HG03196 (cell line): ENCODE results near the gene SNRNP25.

Experiments used
- ATAC-seq: cut with Tn5 transposase; IDR thresholded peaks from one replicate; pipeline ENCODE4 v1.9.1; 2021; ENCODE audit not compliant: unreplicated experiment

SNRNP25 gene

GRCh38 chr16:77273-77806 is 23.7 kb downstream of the SNRNP25 start:
- ATAC-seq, result peak; percentile 14

DNA sequence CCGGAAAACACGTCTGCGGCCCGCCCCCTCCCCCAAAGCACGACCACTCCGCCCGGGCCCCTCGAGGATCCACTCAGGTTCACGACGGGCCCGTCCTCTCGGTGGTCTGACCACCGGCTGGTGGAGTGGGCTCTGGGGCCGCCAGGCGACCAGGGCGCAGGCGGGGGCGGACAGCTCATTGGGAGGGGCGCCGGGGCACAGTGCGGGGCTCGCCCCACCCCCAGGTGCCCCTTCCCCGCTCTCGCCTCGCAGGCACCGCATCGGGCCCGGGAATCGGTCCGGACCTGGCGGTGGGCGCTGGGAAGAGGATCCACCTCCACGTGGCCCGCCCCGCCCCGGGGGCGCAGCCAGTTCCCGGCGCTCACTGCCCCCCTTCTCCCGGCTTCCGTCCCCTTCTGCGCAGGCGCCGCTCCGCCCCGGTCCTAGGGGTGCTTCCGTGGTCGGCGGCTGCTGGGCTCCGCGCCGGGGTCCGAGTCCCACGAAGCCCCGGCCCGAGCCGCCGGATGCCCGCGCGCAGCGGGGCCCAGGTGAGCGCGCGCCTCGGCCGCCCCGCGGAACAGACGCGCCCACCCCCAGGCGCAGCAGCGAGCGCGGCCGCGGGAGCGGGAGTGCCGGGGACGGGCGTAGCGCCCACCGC is 24.3 kb downstream of the SNRNP25 start, which contains the start of gene MPG:
Gene MPG (plus strand): TSS at position 419 of the 637 bp plus-strand sequence. CDS start 85 bp downstream, at position 504.
- ATAC-seq, result peak; percentile 50

DNA sequence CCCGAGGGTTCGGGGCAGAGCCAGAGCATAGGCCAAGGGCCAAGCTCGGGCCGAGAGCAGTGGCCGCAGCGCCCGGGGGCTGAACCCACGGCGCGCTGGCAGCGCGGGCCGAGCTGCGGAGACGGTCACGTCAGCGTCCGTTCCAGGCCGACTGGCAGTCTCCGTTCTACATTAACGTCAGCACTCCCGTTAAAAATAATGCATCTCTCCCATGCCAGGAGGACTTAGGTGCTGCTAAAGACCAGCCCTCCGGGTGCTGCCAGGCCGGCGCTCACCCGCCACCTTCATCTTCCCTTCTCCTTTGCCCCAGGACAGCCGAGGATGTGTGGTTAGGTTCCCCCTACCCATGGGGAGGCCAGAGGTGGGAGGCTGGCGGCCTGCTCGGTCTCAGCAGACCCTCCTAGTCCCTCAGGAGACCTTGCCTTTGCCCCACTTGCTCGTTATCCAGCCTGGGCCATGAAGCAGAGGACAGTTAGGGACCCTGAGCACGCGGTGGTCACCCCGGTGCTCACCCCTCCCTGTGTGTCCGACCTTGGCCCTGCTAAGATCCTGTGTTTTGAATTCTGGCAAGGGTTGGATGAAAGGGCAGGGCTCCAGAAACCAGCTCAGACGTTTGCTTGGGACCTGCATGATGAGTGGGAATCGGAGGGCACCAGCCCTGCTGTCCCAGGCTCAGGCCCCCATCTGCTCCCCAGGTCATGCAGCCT is 25.0 kb downstream of the SNRNP25 start:
- peak; percentile 5 for ATAC-seq

GRCh38 chr16:79151-80054 is 25.8 kb downstream of the SNRNP25 start:
- no peak for ATAC-seq

DNA sequence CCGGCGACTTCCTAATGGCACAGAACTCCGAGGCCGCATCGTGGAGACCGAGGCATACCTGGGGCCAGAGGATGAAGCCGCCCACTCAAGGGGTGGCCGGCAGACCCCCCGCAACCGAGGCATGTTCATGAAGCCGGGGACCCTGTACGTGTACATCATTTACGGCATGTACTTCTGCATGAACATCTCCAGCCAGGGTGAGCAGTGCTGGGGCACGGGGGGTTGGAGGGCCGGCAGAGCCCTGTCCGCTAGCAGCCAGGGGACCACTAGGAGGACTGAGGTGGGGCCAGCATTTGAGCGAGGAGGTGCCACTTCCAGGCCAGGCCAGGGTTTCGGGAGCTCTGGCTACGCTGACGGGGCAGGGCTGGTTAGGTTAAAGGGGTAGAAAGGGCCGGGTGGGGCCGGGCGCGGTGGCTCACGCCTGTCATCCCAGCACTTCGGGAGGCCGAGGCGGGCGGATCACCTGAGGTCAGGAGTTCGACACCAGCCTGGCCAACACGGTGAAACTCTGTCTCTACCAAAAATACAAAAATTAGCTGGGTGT is 29.5 kb downstream of the SNRNP25 start:
- no peak for ATAC-seq

DNA sequence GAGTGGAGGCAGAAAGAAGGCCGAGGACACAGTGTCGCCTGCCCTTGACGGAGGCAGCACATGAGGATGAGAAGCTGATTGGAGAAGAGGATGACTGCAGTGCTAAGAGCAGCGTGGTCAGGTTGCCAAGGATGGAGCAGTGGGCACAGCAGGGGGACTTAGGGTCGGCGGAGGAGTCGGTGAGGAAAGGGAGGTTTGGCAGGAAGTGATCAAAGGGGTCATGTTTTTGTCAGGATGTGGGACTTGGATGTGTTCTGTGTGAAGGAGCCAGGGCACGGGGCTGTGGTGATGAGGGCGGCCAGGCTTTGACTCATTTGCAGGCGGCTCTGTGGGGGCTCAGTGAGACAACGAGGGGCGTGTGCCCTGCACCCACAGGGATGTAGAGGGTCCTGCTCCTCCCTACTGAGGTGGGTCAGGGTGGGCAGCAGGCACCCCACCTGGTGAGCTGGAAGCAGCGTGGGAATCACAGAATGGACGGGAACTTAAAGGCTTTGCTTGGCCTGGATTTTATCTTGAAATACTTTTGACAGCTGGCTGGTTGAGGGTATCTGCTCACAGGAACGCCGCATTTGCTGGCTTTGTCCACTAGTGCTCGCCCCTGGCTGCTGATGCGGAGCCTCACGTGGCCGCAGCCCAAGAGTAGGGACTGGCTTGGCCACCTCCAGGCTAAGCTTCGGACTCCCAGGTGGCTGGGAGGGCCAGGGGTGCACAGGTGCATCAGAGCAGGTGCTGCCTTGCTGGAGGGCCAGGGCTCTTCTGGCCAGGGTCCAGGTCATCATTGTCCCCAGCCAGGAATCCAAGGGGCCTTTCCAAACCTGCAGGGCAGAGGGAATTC is 30.4 kb downstream of the SNRNP25 start:
- ATAC-seq, result peak; percentile 18

- peak; percentile 56 for ATAC-seq
These were observed 31.2 kb downstream of the SNRNP25 start for GRCh38 chr16:84718-85406.

- no peak for ATAC-seq
These were observed 31.8 kb downstream of the SNRNP25 start for GRCh38 chr16:85407-85782.

DNA sequence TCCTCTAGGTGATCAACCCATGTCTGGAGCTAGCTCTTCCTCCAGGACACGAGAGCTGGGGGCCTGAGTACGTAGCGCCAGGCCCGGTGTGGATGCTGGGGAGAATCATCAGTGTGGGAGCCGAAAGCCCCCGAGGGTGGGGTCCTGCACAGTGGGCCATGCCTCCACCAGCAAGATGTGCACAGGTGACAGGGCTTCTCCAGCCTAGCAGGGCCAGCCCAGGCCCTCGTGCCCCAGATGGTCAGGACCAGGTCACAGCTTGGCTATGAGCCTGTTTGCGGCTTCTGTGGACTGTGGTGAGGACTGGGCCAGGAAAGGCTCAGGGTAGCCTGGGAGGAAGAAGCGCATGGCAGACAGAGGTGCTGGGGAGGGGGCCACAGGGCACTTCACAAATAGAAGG is 32.2 kb downstream of the SNRNP25 start:
- ATAC-seq, result no peak

DNA sequence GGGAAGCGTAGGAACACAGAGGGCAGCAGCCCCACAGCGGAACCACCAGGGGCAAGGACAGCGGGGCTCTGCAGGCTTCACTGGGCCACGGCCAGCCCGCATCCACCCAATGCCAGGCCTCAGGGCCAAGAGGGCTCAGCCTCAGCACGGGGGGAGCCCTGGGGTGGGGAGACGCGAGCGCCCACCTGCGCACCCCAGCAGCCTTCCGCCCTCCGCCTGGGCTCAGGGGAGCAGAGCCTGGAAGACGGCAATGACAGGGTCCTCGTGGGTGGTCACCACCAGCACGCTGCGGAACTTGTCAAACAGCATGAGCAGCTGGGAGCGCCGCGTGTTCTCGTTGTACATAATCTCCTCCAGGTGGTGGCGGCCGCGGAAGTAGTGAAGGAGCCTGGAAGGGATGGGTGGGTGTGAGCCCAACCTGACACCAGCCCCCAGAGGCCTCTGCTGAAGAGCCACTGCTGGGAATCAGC is 32.9 kb downstream of the SNRNP25 start:
- no peak for ATAC-seq

DNA sequence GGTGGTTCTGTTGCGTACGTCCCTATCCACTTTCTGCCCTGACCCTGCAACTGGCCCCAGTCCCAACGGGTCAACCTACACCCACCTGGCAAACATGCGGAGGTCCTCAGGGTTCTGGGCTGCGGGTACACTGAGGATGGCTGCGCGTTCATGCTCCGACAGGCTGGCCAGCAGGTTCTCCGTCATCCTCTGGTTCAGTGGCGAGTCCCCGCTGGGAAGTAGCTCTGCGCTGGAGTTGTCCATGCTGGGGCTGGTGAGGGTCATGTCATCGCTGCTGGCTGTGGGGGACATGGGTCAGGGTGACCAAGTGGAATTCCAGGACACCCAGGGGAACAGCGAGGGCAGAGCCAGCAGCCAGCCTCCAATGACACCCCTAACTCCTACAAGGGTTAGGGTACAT is 35.0 kb downstream of the SNRNP25 start:
- no peak for ATAC-seq

- no peak for ATAC-seq
These were observed 36.0 kb downstream of the SNRNP25 start for GRCh38 chr16:89391-90302.

- no peak for ATAC-seq
These were observed 37.9 kb downstream of the SNRNP25 start for GRCh38 chr16:91484-91883.

DNA sequence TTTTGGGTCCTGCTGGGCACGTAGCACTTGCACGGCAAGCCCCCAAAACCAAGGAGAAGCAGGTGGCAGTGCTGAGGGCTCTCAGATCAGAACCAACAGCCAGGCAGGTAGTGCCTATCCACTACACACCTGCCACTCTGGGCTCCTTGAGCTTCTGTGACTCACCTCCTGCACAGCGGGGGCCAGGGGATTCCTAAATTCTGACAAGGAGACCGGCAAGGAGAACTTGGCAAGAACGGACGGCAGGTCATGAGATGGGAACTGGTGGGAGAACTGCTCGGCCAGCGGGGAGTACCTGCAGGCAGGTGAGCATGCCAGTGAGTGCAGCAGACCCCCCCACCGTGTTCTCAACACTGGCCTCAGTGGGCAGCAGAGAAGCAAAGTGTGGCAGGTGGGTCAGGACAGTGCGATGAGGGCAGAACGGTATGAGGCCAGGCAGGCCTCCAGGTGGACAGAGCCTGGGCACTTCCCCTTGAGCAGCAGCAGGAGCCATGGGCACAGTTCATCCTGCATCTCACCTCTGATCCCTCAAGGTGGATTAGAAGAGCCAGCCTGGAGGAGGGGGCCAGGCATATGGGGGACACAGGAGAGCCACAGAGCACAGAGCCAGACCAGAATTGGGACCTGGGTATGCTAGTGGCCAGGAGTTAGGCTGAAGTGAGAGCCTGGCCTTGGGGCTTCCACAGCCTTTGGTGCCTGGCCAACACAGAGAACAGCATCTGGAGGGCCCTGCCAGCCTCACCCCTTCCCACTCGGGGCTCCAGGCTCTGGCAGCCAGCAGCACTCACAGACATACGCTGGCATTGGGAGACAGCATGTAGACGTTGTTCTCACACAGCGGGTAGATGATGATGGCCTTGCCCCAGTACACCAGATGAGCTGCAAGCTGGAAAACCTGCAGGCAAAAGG is 39.1 kb downstream of the SNRNP25 start:
- no peak for ATAC-seq

DNA sequence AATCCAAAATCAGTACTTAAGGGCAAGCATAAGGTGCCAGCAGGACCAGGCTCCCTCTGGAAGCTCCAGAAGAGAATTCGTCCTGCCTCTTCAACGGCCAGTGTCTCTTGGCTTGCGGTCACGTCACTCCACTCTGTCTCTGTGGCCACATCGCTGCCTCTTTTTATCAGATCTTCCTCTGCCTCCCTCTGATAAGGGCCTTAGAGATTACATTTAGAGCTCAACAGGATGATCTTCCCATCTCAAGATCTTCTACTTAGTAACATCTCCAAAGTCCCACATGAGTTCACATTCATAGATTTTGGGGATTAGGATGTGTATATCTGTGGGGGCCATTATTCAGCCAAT is 41.3 kb downstream of the SNRNP25 start:
- no peak for ATAC-seq

- ATAC-seq, result peak; percentile 72
These were observed 43.3 kb downstream of the SNRNP25 start for GRCh38 chr16:96935-97381.

GRCh38 chr16:97822-98221 is 44.2 kb downstream of the SNRNP25 start:
- ATAC-seq, result no peak
